Esophagus muscularis mucosa (tissue), 4 donors: ENCODE data around the gene RAPGEF1. TPM values are rescaled to one million over a fixed set of nuclear protein-coding genes. Genes with fewer than 3 reads are reported as not detected.

Experiments
- DNase-seq: peaks from one replicate; pipeline ENCODE4 v3.0.0-alpha.2; 2017; ENCODE audit errors: extremely low spot score
- H3K27ac ChIP-seq, 4 donors: fragments of 200-600 bp; sonication (generic); replicated peaks in 1 of 4; 1 replicate in 3 of 4; 2 replicates in 1 of 4; pipeline ENCODE4 v1.5.1; 2016 to 2019; ENCODE audit warnings: mild to moderate bottlenecking in 1 of 4
- H3K27me3 ChIP-seq, 4 donors: fragments of 200-600 bp; sonication (generic); one replicate each; pipeline versions ENCODE4 v1.5.1 to v1.6.0; 2016 to 2019
- H3K36me3 ChIP-seq, 4 donors: fragments of 200-600 bp; sonication (generic); one replicate each; pipeline ENCODE4 v1.5.1; 2016 to 2019
- H3K4me1 ChIP-seq, 4 donors: fragments of 200-600 bp; sonication (generic); one replicate each; pipeline ENCODE4 v1.5.1; 2016 to 2019
- H3K4me3 ChIP-seq, 4 donors: fragments of 200-600 bp; sonication (generic); 1 replicate in 2 of 4; 2 replicates in 2 of 4; pipeline ENCODE4 v1.5.1; 2016 to 2019; ENCODE audit warnings: mild to moderate bottlenecking in 4 of 4, moderate library complexity in 1 of 4
- H3K9me3 ChIP-seq, 4 donors: fragments of 200-600 bp; sonication (generic); 1 replicate in 3 of 4; 2 replicates in 1 of 4; pipeline ENCODE4 v1.5.1; 2016 to 2019
- EP300 ChIP-seq: sonication (generic); formaldehyde crosslinking; IDR thresholded peaks from one replicate; pipeline ENCODE4 v1.6.1; 2017; ENCODE audit warnings: antibody characterized with exemption
- POLR2A ChIP-seq: fragments of 450-650 bp; IDR thresholded peaks from one replicate; pipeline ENCODE4 v1.6.1; 2017; ENCODE audit warnings: antibody characterized with exemption, moderate library complexity, mild to moderate bottlenecking, low read depth
- POLR2AphosphoS5 ChIP-seq, 2 donors: sonication (generic); formaldehyde crosslinking; IDR thresholded peaks; one replicate each; pipeline ENCODE4 v1.6.1; 2017; ENCODE audit warnings: antibody characterized with exemption in 2 of 2
- WGBS: methylation state at CpG from one replicate; pipeline ENCODE4 v1.1.5; 2018; 5-methylcytosine and 5-hydroxymethylcytosine counted together
- intact Hi-C: fragments of 100-400 bp; cut with DNase I; formaldehyde crosslinking; loops from one replicate; pipeline ENCODE4 v1.15.1; 2023
- total RNA-seq, 4 donors: library from RNA; depleted of rRNA; stranded (reverse); fragments of >200 nt; gene quantifications; one replicate each; pipeline versions ENCODE4 v1.1.0 to v1.2.1, GENCODE V29; 2016
- TF ChIP-seq, protein P1 (sequence below), 3 experiments: fragments of 200-600 bp in 2 of 3; fragments of 450-650 bp in 1 of 3; sonication (generic) in 2 of 3; IDR thresholded peaks; one replicate each; pipeline ENCODE4 v1.5.1; 2017 to 2019; ENCODE audit warnings: antibody characterized with exemption in 3 of 3, mild to moderate bottlenecking in 2 of 3, moderate library complexity in 1 of 3

The RAPGEF1 gene
- total RNA-seq, 4 donors from 2014 or later, result 66.6 to 138 (median 101) TPM

- DNase-seq, result no peak
- peak overlapping the region; percentile 49 to 76 (median 75) for H3K27ac ChIP-seq
- no peaks in the 10 kb centered on the region for H3K9me3 ChIP-seq
- TF ChIP-seq, protein P1, sequence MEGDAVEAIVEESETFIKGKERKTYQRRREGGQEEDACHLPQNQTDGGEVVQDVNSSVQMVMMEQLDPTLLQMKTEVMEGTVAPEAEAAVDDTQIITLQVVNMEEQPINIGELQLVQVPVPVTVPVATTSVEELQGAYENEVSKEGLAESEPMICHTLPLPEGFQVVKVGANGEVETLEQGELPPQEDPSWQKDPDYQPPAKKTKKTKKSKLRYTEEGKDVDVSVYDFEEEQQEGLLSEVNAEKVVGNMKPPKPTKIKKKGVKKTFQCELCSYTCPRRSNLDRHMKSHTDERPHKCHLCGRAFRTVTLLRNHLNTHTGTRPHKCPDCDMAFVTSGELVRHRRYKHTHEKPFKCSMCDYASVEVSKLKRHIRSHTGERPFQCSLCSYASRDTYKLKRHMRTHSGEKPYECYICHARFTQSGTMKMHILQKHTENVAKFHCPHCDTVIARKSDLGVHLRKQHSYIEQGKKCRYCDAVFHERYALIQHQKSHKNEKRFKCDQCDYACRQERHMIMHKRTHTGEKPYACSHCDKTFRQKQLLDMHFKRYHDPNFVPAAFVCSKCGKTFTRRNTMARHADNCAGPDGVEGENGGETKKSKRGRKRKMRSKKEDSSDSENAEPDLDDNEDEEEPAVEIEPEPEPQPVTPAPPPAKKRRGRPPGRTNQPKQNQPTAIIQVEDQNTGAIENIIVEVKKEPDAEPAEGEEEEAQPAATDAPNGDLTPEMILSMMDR (IDR thresholded peaks at IDR 0.05), result no peak
- TF ChIP-seq POLR2A (no peak), EP300 (no peak), POLR2AphosphoS5 (IDR thresholded peaks at IDR 0.05) (no peak)
- peaks cover 83 to 98% (median 94%) of the 10 kb centered on the region in 4 donors for H3K4me1 ChIP-seq
- no peaks in the 10 kb centered on the region for H3K27me3 ChIP-seq
- H3K36me3 ChIP-seq, result no peaks in the 10 kb centered on the region
- WGBS, result 61% methylated on average over 7 of the region's 7 CpGs
- H3K4me3 ChIP-seq, result no peak overlapping the region
- intact Hi-C loops, result no loop called here
Observed at GRCh38 chr9:131731237-131731636, 8.6 kb downstream of the RAPGEF1 start.

DNA sequence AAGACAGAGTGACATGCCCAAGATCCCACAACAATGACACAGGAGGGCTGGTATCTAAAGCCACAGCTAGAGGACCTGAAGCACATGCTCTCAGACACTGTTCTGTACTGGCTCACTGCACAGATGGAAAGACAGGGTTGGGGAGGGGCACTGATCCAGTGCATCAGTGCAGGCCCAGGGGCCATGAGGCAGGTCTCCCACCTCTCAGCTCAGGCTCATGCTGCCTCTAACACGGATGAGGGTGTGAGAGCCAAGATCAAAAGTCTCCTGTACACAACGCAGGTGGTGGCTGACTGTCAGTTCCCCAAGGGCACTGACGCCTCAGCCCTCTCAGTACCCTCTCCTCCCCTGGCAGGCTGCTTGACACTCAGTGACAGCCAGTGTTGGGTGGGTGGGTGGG lies 10.9 kb downstream of the RAPGEF1 start:
- no peak overlapping the region for H3K4me3 ChIP-seq
- H3K27ac ChIP-seq, result peak overlapping the region; percentile 6 to 52 (median 28)
- H3K4me1 ChIP-seq, result peaks cover 69 to 94% (median 81%) of the 10 kb centered on the region in 4 donors
- intact Hi-C loops, result no loop called here
- WGBS, result 39% methylated on average over 3 of the region's 3 CpGs
- no peaks in the 10 kb centered on the region for H3K9me3 ChIP-seq
- DNase-seq, result no peak
- no peaks in the 10 kb centered on the region for H3K36me3 ChIP-seq
- no peaks in the 10 kb centered on the region for H3K27me3 ChIP-seq
- TF ChIP-seq POLR2AphosphoS5 (IDR thresholded peaks at IDR 0.05), result no peak
- no peak for TF ChIP-seq EP300
- no peak for TF ChIP-seq POLR2A
- TF ChIP-seq, protein P1 (IDR thresholded peaks at IDR 0.05), result no peak

GRCh38 chr9:131728546-131728910 lies 11.3 kb downstream of the RAPGEF1 start:
- no peaks in the 10 kb centered on the region for H3K9me3 ChIP-seq
- peaks cover 67 to 94% (median 81%) of the 10 kb centered on the region in 4 donors for H3K4me1 ChIP-seq
- H3K27me3 ChIP-seq, result no peaks in the 10 kb centered on the region
- 75% methylated on average over 4 of the region's 4 CpGs for WGBS
- no peak overlapping the region for H3K4me3 ChIP-seq
- peak overlapping the region in 3 of 4 donors; percentile 13 to 52 (median 42) for H3K27ac ChIP-seq
- TF ChIP-seq POLR2A (no peak), POLR2AphosphoS5 (IDR thresholded peaks at IDR 0.05) (no peak), EP300 (no peak)
- TF ChIP-seq, protein P1 (IDR thresholded peaks at IDR 0.05), result no peak
- no peak for DNase-seq
- H3K36me3 ChIP-seq, result no peaks in the 10 kb centered on the region
- intact Hi-C loops, result no loop called here

- 58% methylated on average over 5 of the region's 5 CpGs for WGBS
- no peaks in the 10 kb centered on the region for H3K36me3 ChIP-seq
- H3K9me3 ChIP-seq, result no peaks in the 10 kb centered on the region
- no peak for TF ChIP-seq EP300
- TF ChIP-seq, protein P1 (IDR thresholded peaks at IDR 0.05), result no peak
- no peak for TF ChIP-seq POLR2A
- no peak for TF ChIP-seq POLR2AphosphoS5 (IDR thresholded peaks at IDR 0.05)
- H3K4me1 ChIP-seq, result peaks cover 66 to 94% (median 81%) of the 10 kb centered on the region in 4 donors
- H3K4me3 ChIP-seq, result no peak overlapping the region
- no peaks in the 10 kb centered on the region for H3K27me3 ChIP-seq
- intact Hi-C loops, result no loop called here
- H3K27ac ChIP-seq, result peak overlapping the region in 3 of 4 donors; percentile 13 to 42 (median 26)
- DNase-seq, result no peak
Observed at GRCh38 chr9:131727795-131728545, 11.9 kb downstream of the RAPGEF1 start.
